GM12878 (cell line): Measurements from ENCODE around the gene MEX3B. TPM values are rescaled to one million over a fixed set of nuclear protein-coding genes. Genes with fewer than 3 reads are reported as not detected.
"Not testable (repeated sequence)": the region's sequence is repeated elsewhere in the genome, so short reads cannot be mapped to it uniquely, and the experiment has no call there.

Experiments
- ATAC-seq: fragments of 200-7000 bp; cut with Tn5 transposase; 3 replicates; pipeline ENCODE4 v1.9.1; 2020; ENCODE audit warnings: mild to moderate bottlenecking, moderate library complexity
- BruUV-seq: library from RNA; stranded (reverse); fragments of 400-500 nt; replicated peaks from 2 replicates; lab custom pipeline; 2021; lab: Mats Ljungman, UMichigan
- CTCF ChIA-PET: fragments of 300-600 bp; sonication (Branson Sonifier 250); formaldehyde crosslinking; extraction: SDS; loops from one replicate; lab custom pipeline; 2021; ENCODE audit warnings: inconsistent platforms; lab: Yijun Ruan, JAX
- POLR2A ChIA-PET: fragments of 350-600 bp; formaldehyde crosslinking; extraction: SDS; loops from one replicate; lab custom pipeline; 2021; ENCODE audit warnings: inconsistent platforms; lab: Charles Lee
- RAD21 ChIA-PET: fragments of 300-600 bp; sonication (Branson Sonifier 250); formaldehyde crosslinking; loops from one replicate; lab custom pipeline; 2023; ENCODE audit warnings: antibody characterized with exemption; ENCODE audit not compliant: unreplicated experiment; lab: Charles Lee
- SMC1A ChIA-PET: fragments of 300-600 bp; sonication (Branson Sonifier 250); formaldehyde crosslinking; loops from one replicate; lab custom pipeline; 2023; ENCODE audit not compliant: unreplicated experiment, uncharacterized antibody; lab: Charles Lee
- DNase-seq: peaks from one replicate; pipeline ENCODE4 v3.0.0-alpha.2; 2011; ENCODE audit warnings: low read depth, low spot score
- FAIRE-seq: peaks from 3 replicates; lab custom pipeline; 2011; peaks lifted over from hg19 to GRCh38; lab: Jason Lieb, UNC
- H2AFZ ChIP-seq: 2 replicates; pipeline ENCODE4 v1.6.0; 2011; ENCODE audit warnings: low read depth, low read length, control low read depth; ENCODE audit not compliant: control insufficient read depth
- H3K27ac ChIP-seq: 2 replicates; pipeline ENCODE4 v1.5.1; 2011; ENCODE audit warnings: control low read depth; ENCODE audit not compliant: control insufficient read depth, insufficient read depth
- H3K27me3 ChIP-seq, 2 experiments: replicated peaks in 1 of 2; 2 replicates each; pipeline versions ENCODE4 v1.6.0 to v1.6.1; 2011; ENCODE audit warnings: low read length in 1 of 2; ENCODE audit not compliant: control insufficient read depth in 2 of 2, insufficient read depth in 2 of 2
- H3K36me3 ChIP-seq, 2 experiments: 2 replicates each; pipeline ENCODE4 v1.5.1; 2011; ENCODE audit warnings: low read length in 1 of 2; ENCODE audit not compliant: control insufficient read depth in 2 of 2, insufficient read depth in 2 of 2
- H3K4me1 ChIP-seq: 2 replicates; pipeline ENCODE4 v1.6.1; 2011; ENCODE audit warnings: mild to moderate bottlenecking, low read length, moderate library complexity, mixed read lengths; ENCODE audit not compliant: control insufficient read depth, insufficient read depth
- H3K4me2 ChIP-seq: 2 replicates; pipeline ENCODE4 v1.6.0; 2011; ENCODE audit warnings: control low read depth; ENCODE audit not compliant: control insufficient read depth, insufficient read depth
- H3K4me3 ChIP-seq: fragments of 200-600 bp; sonication (generic); 2 replicates; pipeline ENCODE4 v1.5.1; 2016
- H3K79me2 ChIP-seq: 2 replicates; pipeline ENCODE4 v1.6.0; 2011; ENCODE audit warnings: low read length; ENCODE audit not compliant: control insufficient read depth, insufficient read depth
- H3K9ac ChIP-seq: 2 replicates; pipeline ENCODE4 v1.8.0; 2011; ENCODE audit warnings: low read length, control low read depth, mixed read lengths; ENCODE audit not compliant: control insufficient read depth, insufficient read depth
- H3K9me3 ChIP-seq: replicated peaks from 3 replicates; pipeline ENCODE4 v1.5.1; 2011; ENCODE audit warnings: mild to moderate bottlenecking, low read length; ENCODE audit not compliant: control insufficient read depth, insufficient read depth
- H4K20me1 ChIP-seq: 2 replicates; pipeline ENCODE4 v1.6.0; 2011; ENCODE audit not compliant: control insufficient read depth, insufficient read depth
- CHD1 ChIP-seq: IDR thresholded peaks from 2 replicates; pipeline ENCODE4 v1.6.1; 2012; ENCODE audit warnings: low read depth, low read length, improper control_type of control experiment
- MYB ChIP-seq: fragments of 150-350 bp; IDR thresholded peaks from 2 replicates; pipeline ENCODE4 v1.6.1; 2014; ENCODE audit warnings: mild to moderate bottlenecking, low read depth, low read length, borderline replicate concordance
- WGBS: methylation state at CpG from one replicate; pipeline ENCODE4 v1.1.6; 2016; ENCODE audit warnings: low lambda C conversion rate; ENCODE audit not compliant: insufficient replicate concordance, insufficient coverage; ENCODE audit errors: missing lambda C conversion rate; 5-methylcytosine and 5-hydroxymethylcytosine counted together
- in situ Hi-C: fragments of 300-500 bp; cut with MboI; formaldehyde crosslinking; loops from 9 replicates; pipeline ENCODE4 v1.14.3; 2018; ENCODE audit warnings: mixed read lengths
- intact Hi-C: fragments of 100-400 bp; cut with micrococcal nuclease; formaldehyde crosslinking; loops from one replicate; pipeline ENCODE4 v1.14.2; 2022; ENCODE audit not compliant: unreplicated experiment
- polyA plus RNA-seq, 11 experiments: library from polyadenylated mRNA; depleted of rRNA in 4 of 11; unstranded in 6 of 11; stranded (reverse) in 5 of 11; fragments of >200 nt; fragmentation: Nextera tagmentation in 4 of 11; fragmentation: Illumina TruSeq in 1 of 11; extraction: Ambion mirVana in 4 of 11; extraction: Trizol in 1 of 11; gene quantifications; 1 replicate in 1 of 11; 2 replicates in 10 of 11; pipeline versions ENCODE4 v1.2.1 to v1.2.3, GENCODE V29; 2011 to 2016; ENCODE audit warnings: inconsistent platforms in 2 of 11, missing spikeins in 2 of 11, low read depth in 1 of 11
- total RNA-seq, 4 experiments: library from RNA; depleted of rRNA in 3 of 4; stranded (reverse); fragments of >200 nt in 3 of 4; fragmentation: Illumina TruSeq in 1 of 4; extraction: Trizol in 1 of 4; gene quantifications; 2 replicates each; pipeline versions ENCODE4 v1.2.1 to v1.2.3, GENCODE V29; 2013 to 2021
- TF ChIP-seq, protein P1 (sequence below): IDR thresholded peaks from 2 replicates; pipeline ENCODE4 v1.6.1; 2011; ENCODE audit warnings: low read depth, low read length, improper control_type of control experiment, borderline replicate concordance
- TF ChIP-seq, protein P2 (sequence below), 3 experiments: IDR thresholded peaks in 2 of 3; conservative IDR thresholded peaks in 1 of 3; 2 replicates each; pipeline ENCODE4 v1.5.1; 2011; ENCODE audit warnings: low read depth in 3 of 3, low read length in 3 of 3, mild to moderate bottlenecking in 3 of 3, control low read depth in 2 of 3, moderate library complexity in 2 of 3, inconsistent platforms in 1 of 3, mixed read lengths in 1 of 3; ENCODE audit not compliant: control insufficient read depth in 2 of 3, insufficient read depth in 1 of 3; ENCODE audit errors: extremely low read depth in 1 of 3

MEX3B gene
- total and polyA plus RNA-seq, 10 of the 15 experiments (the other 5 are each of a cell fraction or from before 2014, with no cell fraction given), result 0.02 to 1.3 (median 0.28) TPM

DNA sequence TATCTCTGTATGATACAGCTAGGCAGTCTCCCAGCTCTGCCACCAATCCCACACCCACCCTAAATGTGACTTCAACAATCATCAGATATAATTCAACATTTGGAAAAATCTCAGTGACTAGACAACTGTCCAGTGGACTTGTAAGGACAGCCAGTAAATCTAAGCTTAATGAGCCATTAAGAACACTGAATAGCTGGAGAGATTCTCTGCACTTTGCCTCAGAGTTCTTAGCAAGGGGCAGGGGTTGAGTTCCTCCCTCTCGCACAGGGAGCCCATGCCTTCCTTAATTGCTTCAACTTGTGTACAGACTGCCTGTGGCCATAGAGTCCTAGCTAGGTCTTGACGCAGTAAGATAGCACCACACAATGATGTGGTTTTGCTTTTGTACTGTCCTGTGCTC lies 15.6 kb downstream of the MEX3B start:
- intact Hi-C loops (no loop called here), in situ Hi-C loops (no loop called here)
- H3K79me2 ChIP-seq, result no peaks in the 10 kb centered on the region
- ChIA-PET CTCF (interaction anchor here (0.5 to 1.5 kb wide), 2 partner anchors 9 to 110 kb away, joined by 3 to 4 read pairs; no protein-coding TSS in a partner anchor), POLR2A (no interaction called here), SMC1A (no interaction called here), RAD21 (no interaction called here)
- ATAC-seq (no peak), FAIRE-seq (no peak), DNase-seq (no peak)
- H3K9ac ChIP-seq, result no peak overlapping the region
- no peak overlapping the region for H3K4me2 ChIP-seq
- no peak for TF ChIP-seq MYB
- TF ChIP-seq, protein P1, sequence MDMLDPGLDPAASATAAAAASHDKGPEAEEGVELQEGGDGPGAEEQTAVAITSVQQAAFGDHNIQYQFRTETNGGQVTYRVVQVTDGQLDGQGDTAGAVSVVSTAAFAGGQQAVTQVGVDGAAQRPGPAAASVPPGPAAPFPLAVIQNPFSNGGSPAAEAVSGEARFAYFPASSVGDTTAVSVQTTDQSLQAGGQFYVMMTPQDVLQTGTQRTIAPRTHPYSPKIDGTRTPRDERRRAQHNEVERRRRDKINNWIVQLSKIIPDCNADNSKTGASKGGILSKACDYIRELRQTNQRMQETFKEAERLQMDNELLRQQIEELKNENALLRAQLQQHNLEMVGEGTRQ, result no peak
- TF ChIP-seq CHD1, result no peak
- TF ChIP-seq, protein P2, sequence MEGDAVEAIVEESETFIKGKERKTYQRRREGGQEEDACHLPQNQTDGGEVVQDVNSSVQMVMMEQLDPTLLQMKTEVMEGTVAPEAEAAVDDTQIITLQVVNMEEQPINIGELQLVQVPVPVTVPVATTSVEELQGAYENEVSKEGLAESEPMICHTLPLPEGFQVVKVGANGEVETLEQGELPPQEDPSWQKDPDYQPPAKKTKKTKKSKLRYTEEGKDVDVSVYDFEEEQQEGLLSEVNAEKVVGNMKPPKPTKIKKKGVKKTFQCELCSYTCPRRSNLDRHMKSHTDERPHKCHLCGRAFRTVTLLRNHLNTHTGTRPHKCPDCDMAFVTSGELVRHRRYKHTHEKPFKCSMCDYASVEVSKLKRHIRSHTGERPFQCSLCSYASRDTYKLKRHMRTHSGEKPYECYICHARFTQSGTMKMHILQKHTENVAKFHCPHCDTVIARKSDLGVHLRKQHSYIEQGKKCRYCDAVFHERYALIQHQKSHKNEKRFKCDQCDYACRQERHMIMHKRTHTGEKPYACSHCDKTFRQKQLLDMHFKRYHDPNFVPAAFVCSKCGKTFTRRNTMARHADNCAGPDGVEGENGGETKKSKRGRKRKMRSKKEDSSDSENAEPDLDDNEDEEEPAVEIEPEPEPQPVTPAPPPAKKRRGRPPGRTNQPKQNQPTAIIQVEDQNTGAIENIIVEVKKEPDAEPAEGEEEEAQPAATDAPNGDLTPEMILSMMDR (IDR thresholded peaks at IDR 0.05 in 2 of 3, conservative IDR thresholded peaks at IDR 0.05 in 1 of 3; ENCODE audit: control insufficient read depth in 2 of 3, extremely low read depth in 1 of 3, insufficient read depth in 1 of 3, low read depth in 3 of 3, low read length in 3 of 3), result no peak
- H3K9me3 ChIP-seq, result no peaks in the 10 kb centered on the region
- H4K20me1 ChIP-seq, result no peaks in the 10 kb centered on the region
- BruUV-seq, result no TSS peak
- no peak overlapping the region for H2AFZ ChIP-seq
- H3K36me3 ChIP-seq, result no peaks in the 10 kb centered on the region
- H3K27ac ChIP-seq, result no peak overlapping the region
- no peaks in the 10 kb centered on the region for H3K4me1 ChIP-seq
- WGBS, result 83% methylated on average over 2 of the region's 2 CpGs
- no peak overlapping the region for H3K4me3 ChIP-seq
- H3K27me3 ChIP-seq, result no peaks in the 10 kb centered on the region

DNA sequence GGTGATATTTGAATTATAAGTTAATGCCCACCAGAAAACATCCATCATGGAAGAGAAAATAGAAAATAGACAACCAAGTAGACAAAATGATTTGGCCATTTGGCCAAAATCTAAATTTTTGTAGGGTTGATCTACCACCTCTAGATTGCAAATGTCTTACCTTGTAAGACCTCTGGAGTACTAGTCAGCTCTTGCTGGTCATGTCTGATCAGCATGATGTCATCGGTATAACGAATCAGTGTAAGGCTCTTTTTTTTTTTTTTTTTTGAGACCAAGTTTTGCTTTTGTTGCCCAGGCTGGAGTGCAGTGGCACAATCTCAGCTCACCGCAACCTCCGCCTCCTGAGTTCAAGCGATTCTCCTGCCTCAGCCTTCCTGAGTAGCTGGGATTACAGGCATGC lies 17.7 kb downstream of the MEX3B start:
- BruUV-seq, POLR2A ChIA-PET, H3K9me3 ChIP-seq, H3K27ac ChIP-seq, H3K79me2 ChIP-seq, ATAC-seq, H4K20me1 ChIP-seq, H3K9ac ChIP-seq, H3K4me3 ChIP-seq, FAIRE-seq, DNase-seq, H3K4me2 ChIP-seq, in situ Hi-C loops, CTCF ChIA-PET, RAD21 ChIA-PET, intact Hi-C loops, H2AFZ ChIP-seq, H3K4me1 ChIP-seq, H3K36me3 ChIP-seq, H3K27me3 ChIP-seq: not testable (repeated sequence)
- SMC1A ChIA-PET, result interaction anchor here (0.7 to 1.7 kb wide), 2 partner anchors 14 to 22 kb away, joined by 3 read pairs; no protein-coding TSS in a partner anchor
- WGBS, result 65% methylated on average over 5 of the region's 5 CpGs
